ENCODE data around the gene PPIE.
"Not testable (repeated sequence)": the region's sequence is repeated elsewhere in the genome, so short reads cannot be mapped to it uniquely, and the experiment has no call there.

GRCh38 chr1:39775676-39776399, 37.2 kb downstream of the PPIE start:
- TF ChIP-seq CTCF, POLR2A, EP300 (IDR thresholded peaks at IDR 0.05): not testable (repeated sequence)
